Posterior cingulate gyrus (tissue), 11 donors: ENCODE data around the gene TEX55.
"Not testable (repeated sequence)": the region's sequence is repeated elsewhere in the genome, so short reads cannot be mapped to it uniquely, and the experiment has no call there.

Experiments
- DNase-seq, 10 donors: peaks; one replicate each; pipeline versions ENCODE4 v3.0.0 to v3.0.0-alpha.2; 2020 to 2021; ENCODE audit warnings: mixed read lengths in 3 of 10
- intact Hi-C: fragments of 100-400 bp; cut with DNase I; formaldehyde crosslinking; loops from one replicate; pipeline ENCODE4 v1.15.1; 2023

The TEX55 gene

GRCh38 chr3:119157971-119158370 is 12.0 kb downstream of the TEX55 start:
- no peak for DNase-seq
- intact Hi-C loops, result no loop called here

GRCh38 chr3:119160361-119160760 is 14.4 kb downstream of the TEX55 start:
- intact Hi-C loops, result no loop called here
- no peak for DNase-seq

GRCh38 chr3:119160815-119161214 is 14.8 kb downstream of the TEX55 start:
- intact Hi-C loops, result no loop called here
- DNase-seq, result no peak

- intact Hi-C loops, result no loop called here
- no peak for DNase-seq
Measured at GRCh38 chr3:119161240-119161639, 15.3 kb downstream of the TEX55 start.

GRCh38 chr3:119164745-119165144 is 18.8 kb downstream of the TEX55 start:
- intact Hi-C loops, DNase-seq: not testable (repeated sequence)

GRCh38 chr3:119170821-119171220 is 24.9 kb downstream of the TEX55 start:
- no peak for DNase-seq
- intact Hi-C loops, result no loop called here

GRCh38 chr3:119173325-119173724 is 27.4 kb downstream of the TEX55 start, which contains the start of gene UPK1B:
Gene UPK1B (plus strand): TSS chr3:119173598. CDS start chr3:119186742, 13,144 bp downstream.
- intact Hi-C loops, result no loop called here
- DNase-seq, result no peak

- DNase-seq, result no peak
- intact Hi-C loops, result no loop called here
Measured at GRCh38 chr3:119175872-119176756, 30.1 kb downstream of the TEX55 start.

GRCh38 chr3:119176778-119177177 is 30.8 kb downstream of the TEX55 start:
- intact Hi-C loops, result no loop called here
- no peak for DNase-seq

- intact Hi-C loops, result no loop called here
- DNase-seq, result no peak
Measured at GRCh38 chr3:119177321-119177720, 31.4 kb downstream of the TEX55 start.

GRCh38 chr3:119181765-119182164 is 35.8 kb downstream of the TEX55 start:
- intact Hi-C loops, result no loop called here
- DNase-seq, result no peak

GRCh38 chr3:119184111-119184510 is 38.1 kb downstream of the TEX55 start:
- intact Hi-C loops, result no loop called here
- no peak for DNase-seq

- no peak for DNase-seq
- intact Hi-C loops, result no loop called here
Measured at GRCh38 chr3:119184796-119185570, 39.0 kb downstream of the TEX55 start.

- intact Hi-C loops, result no loop called here
- DNase-seq, result no peak
Measured at GRCh38 chr3:119187266-119187665, 41.3 kb downstream of the TEX55 start.

GRCh38 chr3:119191800-119192199 is 45.8 kb downstream of the TEX55 start:
- DNase-seq, result no peak
- intact Hi-C loops, result no loop called here

GRCh38 chr3:119194237-119195150 is 48.5 kb downstream of the TEX55 start:
- DNase-seq, result no peak
- intact Hi-C loops, result no loop called here

- no peak for DNase-seq
Measured at GRCh38 chr3:119195151-119195476, 49.1 kb downstream of the TEX55 start.

GRCh38 chr3:119195911-119196310 is 49.9 kb downstream of the TEX55 start:
- intact Hi-C loops, result no loop called here
- DNase-seq, result no peak

More at GRCh38 chr3:119195151-119195476, 49.1 kb downstream of the TEX55 start:
- intact Hi-C loops, result no loop called here
